Psoas muscle (tissue), 8 donors: ENCODE data around the gene CRYGS. TPM values are rescaled to one million over a fixed set of nuclear protein-coding genes. Genes with fewer than 3 reads are reported as not detected.

Source experiments
- ATAC-seq, 4 donors: fragments of 200-7000 bp; cut with Tn5 transposase; one replicate each; pipeline ENCODE4 v1.9.1; 2020; ENCODE audit warnings: moderate library complexity in 3 of 4, mild to moderate bottlenecking in 2 of 4
- DNase-seq, 2 donors: peaks; one replicate each; pipeline ENCODE4 v3.0.0-alpha.2; 2020
- H3K27ac ChIP-seq: fragments of 200-600 bp; one replicate; pipeline ENCODE4 v1.8.0; 2022
- H3K27me3 ChIP-seq, 3 donors: fragments of 200-600 bp in 1 of 3; one replicate each; pipeline versions ENCODE4 v1.6.1 to v1.8.0; 2013 to 2022; ENCODE audit warnings: low read length in 2 of 3, mild to moderate bottlenecking in 2 of 3, moderate library complexity in 1 of 3; ENCODE audit not compliant: insufficient read depth in 3 of 3
- H3K36me3 ChIP-seq, 2 donors: fragments of 200-600 bp in 1 of 2; one replicate each; pipeline versions ENCODE4 v1.6.1 to v1.8.0; 2013 to 2022; ENCODE audit warnings: low read depth in 1 of 2, mild to moderate bottlenecking in 1 of 2, moderate library complexity in 1 of 2; ENCODE audit not compliant: insufficient read depth in 1 of 2
- H3K4me1 ChIP-seq: fragments of 200-600 bp; one replicate; pipeline ENCODE4 v1.8.0; 2022
- H3K4me3 ChIP-seq: fragments of 200-600 bp; one replicate; pipeline ENCODE4 v1.8.0; 2022; ENCODE audit warnings: mild to moderate bottlenecking
- H3K9me3 ChIP-seq: fragments of 200-600 bp; one replicate; pipeline ENCODE4 v1.8.0; 2022
- WGBS, 3 donors: extraction: QIAGEN DNeasy Blood & Tissue Kit; methylation state at CpG; one replicate each; pipeline versions ENCODE4 v1.1.6 to v1.1.7; 2013; 5-methylcytosine and 5-hydroxymethylcytosine counted together
- intact Hi-C, 2 donors: fragments of 100-400 bp; cut with DNase I; formaldehyde crosslinking; loops; one replicate each; pipeline versions ENCODE4 v1.11.0 to v1.14.2; 2022
- polyA plus RNA-seq, 3 donors: library from polyadenylated mRNA; stranded (reverse); fragments of 200-250 nt; gene quantifications; one replicate each; pipeline ENCODE4 v1.2.3, GENCODE V29; 2013
- total RNA-seq, 4 donors: library from RNA; stranded (reverse); fragmentation: NEBNext Ultra II Directional in 2 of 4; extraction: Animal tissue kit (Norgen Biotek cat#: 25700) in 2 of 4; gene quantifications; one replicate each; pipeline versions ENCODE4 v1.2.1 to v1.2.4, GENCODE V29; 2021 to 2023
- TF ChIP-seq, protein P1 (sequence below): fragments of 200-600 bp; IDR thresholded peaks from one replicate; pipeline ENCODE4 v1.8.0; 2022; ENCODE audit warnings: antibody characterized with exemption
- donor health status: healthy with polysubstance abuse.
- donor health status: DM: no; HTN: no; CAD: no; lungs with moderate emphysema.
- donor health status: Bipolar disorder and iron deficiency.
- donor health status: healthy.
- donor health status: DM: yes; HTN: yes; CAD: no.
- donor health status: DM: no; HTN: no; CAD: no.
- donor health status: DM: no; HTN: no; CAD: no.
- donor health status: DM: yes; HTN: yes; CAD: no.

CRYGS gene
- total and polyA plus RNA-seq, 7 donors = 0.30 to 1.0 (median 0.56) TPM

DNA sequence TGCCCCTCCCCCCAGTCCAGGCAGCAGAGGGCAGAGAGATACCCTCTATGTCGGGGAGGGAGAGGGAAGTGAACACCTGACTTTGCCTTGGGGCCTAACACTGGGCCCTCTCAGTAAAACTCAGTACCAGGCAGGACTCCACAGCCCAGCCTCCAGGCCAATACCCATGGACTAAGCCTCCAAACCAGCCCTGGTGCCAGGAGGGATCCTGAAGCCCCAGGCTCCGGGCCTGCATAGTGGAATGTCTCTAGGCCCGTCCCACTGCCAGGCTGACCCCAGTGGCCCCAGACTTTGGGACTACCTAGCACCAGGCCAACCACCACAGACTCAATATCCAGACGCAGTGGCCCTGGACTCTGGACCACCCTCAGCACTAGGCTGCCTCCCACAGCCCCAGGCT lies 46.6 kb downstream of the CRYGS start:
- DNase-seq (no peak), ATAC-seq (no peak)
- peaks cover 3% of the 10 kb centered on the region for H3K9me3 ChIP-seq
- no peaks in the 10 kb centered on the region for H3K36me3 ChIP-seq
- H3K27ac ChIP-seq = no peak overlapping the region
- 83 to 90% (median 89%) methylated on average over 4 of the region's 4 CpGs for WGBS, 3 donors
- H3K4me1 ChIP-seq = no peaks in the 10 kb centered on the region
- H3K4me3 ChIP-seq = no peak overlapping the region
- H3K27me3 ChIP-seq = no peaks in the 10 kb centered on the region
- intact Hi-C loops = no loop called here
- TF ChIP-seq, protein P1, sequence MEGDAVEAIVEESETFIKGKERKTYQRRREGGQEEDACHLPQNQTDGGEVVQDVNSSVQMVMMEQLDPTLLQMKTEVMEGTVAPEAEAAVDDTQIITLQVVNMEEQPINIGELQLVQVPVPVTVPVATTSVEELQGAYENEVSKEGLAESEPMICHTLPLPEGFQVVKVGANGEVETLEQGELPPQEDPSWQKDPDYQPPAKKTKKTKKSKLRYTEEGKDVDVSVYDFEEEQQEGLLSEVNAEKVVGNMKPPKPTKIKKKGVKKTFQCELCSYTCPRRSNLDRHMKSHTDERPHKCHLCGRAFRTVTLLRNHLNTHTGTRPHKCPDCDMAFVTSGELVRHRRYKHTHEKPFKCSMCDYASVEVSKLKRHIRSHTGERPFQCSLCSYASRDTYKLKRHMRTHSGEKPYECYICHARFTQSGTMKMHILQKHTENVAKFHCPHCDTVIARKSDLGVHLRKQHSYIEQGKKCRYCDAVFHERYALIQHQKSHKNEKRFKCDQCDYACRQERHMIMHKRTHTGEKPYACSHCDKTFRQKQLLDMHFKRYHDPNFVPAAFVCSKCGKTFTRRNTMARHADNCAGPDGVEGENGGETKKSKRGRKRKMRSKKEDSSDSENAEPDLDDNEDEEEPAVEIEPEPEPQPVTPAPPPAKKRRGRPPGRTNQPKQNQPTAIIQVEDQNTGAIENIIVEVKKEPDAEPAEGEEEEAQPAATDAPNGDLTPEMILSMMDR = no peak

DNA sequence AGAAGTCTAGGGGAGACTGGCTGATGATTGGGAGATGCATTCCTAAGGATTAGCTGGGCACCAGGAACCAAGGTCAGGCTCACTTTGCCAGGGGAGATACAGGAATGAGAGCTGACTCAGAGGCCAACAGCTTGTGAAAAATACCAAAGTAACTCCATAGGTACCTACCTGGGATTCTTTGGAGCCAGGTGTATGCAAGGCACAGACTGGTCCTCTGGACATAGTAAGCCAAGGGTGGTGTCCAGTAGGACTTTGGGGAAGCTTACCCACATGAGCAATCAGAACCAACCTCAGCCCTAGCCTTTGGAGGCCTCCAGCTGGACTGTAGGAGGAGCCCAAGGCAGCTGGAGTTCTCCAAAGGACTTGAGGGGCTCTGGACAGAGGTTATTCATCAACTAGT lies 47.5 kb downstream of the CRYGS start:
- TF ChIP-seq, protein P1 = no peak
- ATAC-seq = no peak
- no peak for DNase-seq
- Histone ChIP-seq H3K4me1 (no peaks in the 10 kb centered on the region), H3K4me3 (no peak overlapping the region), H3K27ac (no peak overlapping the region), H3K9me3 (peaks cover 3% of the 10 kb centered on the region), H3K36me3 (no peaks in the 10 kb centered on the region), H3K27me3 (no peaks in the 10 kb centered on the region)
- intact Hi-C loops = no loop called here

DNA sequence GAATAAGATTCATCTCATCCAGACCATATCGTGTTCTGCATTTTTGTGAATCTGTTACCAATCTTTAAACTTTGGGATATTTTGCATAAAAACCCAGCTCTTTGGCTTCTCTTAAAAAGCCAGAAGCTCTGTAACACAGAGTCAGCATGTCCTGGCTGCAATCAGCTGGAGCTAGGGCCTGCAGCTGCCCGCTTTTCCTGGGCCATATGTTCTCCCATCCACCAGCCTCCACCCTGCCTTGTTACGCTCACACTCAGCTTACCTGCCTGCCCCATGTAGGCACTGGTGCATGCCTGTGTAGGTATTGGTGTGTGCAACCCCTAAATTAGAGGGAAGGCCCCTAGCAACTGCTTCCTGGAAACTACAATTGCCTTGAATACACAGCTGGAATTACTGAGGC lies 48.2 kb downstream of the CRYGS start:
- Histone ChIP-seq H3K4me1 (no peaks in the 10 kb centered on the region), H3K9me3 (peaks cover 3% of the 10 kb centered on the region), H3K36me3 (no peaks in the 10 kb centered on the region), H3K27me3 (no peaks in the 10 kb centered on the region), H3K4me3 (no peak overlapping the region), H3K27ac (no peak overlapping the region)
- intact Hi-C loops = no loop called here
- ATAC-seq (no peak), DNase-seq (no peak)
- TF ChIP-seq, protein P1 = no peak
- 90 to 92% (median 91%) methylated on average over 3 of the region's 3 CpGs for WGBS, 3 donors

DNA sequence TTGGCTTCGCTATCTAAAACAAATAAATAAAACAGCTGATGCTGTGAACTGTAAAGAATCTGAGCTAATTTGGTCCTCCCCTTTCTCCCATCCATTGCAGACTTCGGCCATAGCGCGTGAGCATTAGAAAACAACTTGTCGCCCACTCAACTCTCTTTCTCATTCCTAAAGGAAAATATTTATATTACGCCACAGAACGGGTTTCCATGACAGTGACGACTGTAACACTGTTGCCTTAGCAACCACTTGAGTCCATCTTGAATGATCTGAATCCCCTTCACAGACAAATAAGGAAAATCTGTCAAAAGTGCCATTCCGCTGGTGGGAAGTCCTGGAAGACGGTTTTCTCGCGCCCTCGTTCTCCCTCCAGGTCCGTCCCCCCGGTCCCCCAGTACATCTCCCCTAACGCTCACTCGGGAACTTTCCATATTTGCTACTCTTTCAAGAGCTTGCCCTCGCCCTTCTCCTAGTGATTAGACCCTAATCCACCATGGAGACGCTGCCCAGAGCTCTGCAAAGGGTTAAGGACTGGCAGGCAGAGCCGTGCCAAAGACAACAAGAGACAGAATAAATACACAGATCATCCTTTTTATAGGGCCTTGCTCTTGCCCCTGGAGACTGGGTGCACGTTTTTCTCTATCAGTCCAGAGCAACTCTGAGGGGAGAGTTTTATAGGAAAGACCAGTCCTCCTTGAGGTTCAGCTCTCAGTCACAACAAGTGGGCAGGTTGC lies 50.5 kb downstream of the CRYGS start:
- no peaks in the 10 kb centered on the region for H3K27me3 ChIP-seq
- 62 to 67% (median 64%) methylated on average over 21 of the region's 21 CpGs for WGBS, 3 donors
- intact Hi-C loops = no loop called here
- no peak overlapping the region for H3K4me3 ChIP-seq
- H3K36me3 ChIP-seq = no peaks in the 10 kb centered on the region
- no peaks in the 10 kb centered on the region for H3K4me1 ChIP-seq
- no peaks in the 10 kb centered on the region for H3K9me3 ChIP-seq
- DNase-seq (no peak), ATAC-seq (no peak)
- no peak overlapping the region for H3K27ac ChIP-seq
- TF ChIP-seq, protein P1 = no peak
